Endothelial cell of umbilical vein (primary cell): ENCODE measurements around the gene SHLD3. TPM values are rescaled to one million over a fixed set of nuclear protein-coding genes. Genes with fewer than 3 reads are reported as not detected.

ENCODE experiments used
- BruUV-seq: library from RNA; stranded (reverse); fragments of 400-500 nt; replicated peaks from 2 replicates; lab custom pipeline; 2021; lab: Mats Ljungman, UMichigan
- CTCF ChIA-PET: fragments of 300-600, 350-600 bp; sonication (Branson Sonifier 250); formaldehyde crosslinking; loops from one replicate; lab custom pipeline; 2021; ENCODE audit warnings: antibody characterized with exemption, inconsistent platforms; lab: Charles Lee
- POLR2A ChIA-PET: fragments of 300-600, 350-600 bp; sonication (Branson Sonifier 250); formaldehyde crosslinking; loops from one replicate; lab custom pipeline; 2021; ENCODE audit warnings: antibody characterized with exemption, inconsistent platforms; lab: Charles Lee
- DNase-seq: peaks from one replicate; pipeline ENCODE4 v3.0.0-alpha.2; 2011; ENCODE audit warnings: low read depth, low spot score
- FAIRE-seq: peaks from 2 replicates; lab custom pipeline; 2011; peaks lifted over from hg19 to GRCh38; lab: Jason Lieb, UNC
- H2AFZ ChIP-seq: 2 replicates; pipeline ENCODE4 v1.6.0; 2012; ENCODE audit warnings: low read depth, low read length, control low read depth, inconsistent platforms
- H3K27ac ChIP-seq: 2 replicates; pipeline ENCODE4 v1.5.1; 2011; ENCODE audit warnings: low read depth, mild to moderate bottlenecking, control low read depth, low read length, moderate library complexity; ENCODE audit not compliant: insufficient read depth
- H3K27me3 ChIP-seq, 2 experiments: 2 replicates each; pipeline versions ENCODE4 v1.6.0 to v1.6.1; 2011; ENCODE audit warnings: low read length in 2 of 2, mixed read lengths in 1 of 2; ENCODE audit not compliant: control insufficient read depth in 2 of 2, insufficient read depth in 2 of 2
- H3K36me3 ChIP-seq, 2 experiments: 2 replicates in 1 of 2; 3 replicates in 1 of 2; pipeline ENCODE4 v1.5.1; 2011; ENCODE audit warnings: low read length in 2 of 2, mild to moderate bottlenecking in 1 of 2, moderate library complexity in 1 of 2; ENCODE audit not compliant: control insufficient read depth in 2 of 2, insufficient read depth in 2 of 2; ENCODE audit errors: extremely low read depth in 1 of 2
- H3K4me1 ChIP-seq: 3 replicates; pipeline ENCODE4 v1.5.1; 2011; ENCODE audit warnings: mild to moderate bottlenecking, low read length; ENCODE audit not compliant: control insufficient read depth, insufficient read depth; ENCODE audit errors: extremely low read depth
- H3K4me2 ChIP-seq: 2 replicates; pipeline ENCODE4 v1.6.1; 2011; ENCODE audit warnings: low read length, control low read depth, mixed read lengths; ENCODE audit not compliant: insufficient read depth
- H3K4me3 ChIP-seq, 3 experiments: fragments of 200-600 bp in 1 of 3; sonication (generic), shearing (Covaris generic) in 1 of 3; replicated peaks in 1 of 3; 2 replicates each; pipeline ENCODE4 v1.5.1; 2011 to 2016; ENCODE audit warnings: control low read depth in 3 of 3, low read length in 3 of 3, mild to moderate bottlenecking in 2 of 3, inconsistent platforms in 1 of 3, low read depth in 1 of 3, moderate library complexity in 1 of 3; ENCODE audit not compliant: insufficient read depth in 1 of 3
- H3K79me2 ChIP-seq: 2 replicates; pipeline ENCODE4 v1.6.0; 2012; ENCODE audit warnings: low read length, inconsistent platforms; ENCODE audit not compliant: control insufficient read depth, insufficient read depth
- H3K9ac ChIP-seq: replicated peaks from 2 replicates; pipeline ENCODE3; 2011; ENCODE audit warnings: low read length, control low read depth; ENCODE audit not compliant: insufficient read depth; ENCODE audit errors: extremely low read depth
- H3K9me1 ChIP-seq: replicated peaks from 3 replicates; pipeline ENCODE4 v1.6.0; 2011; ENCODE audit warnings: mild to moderate bottlenecking, low read length; ENCODE audit not compliant: control insufficient read depth, insufficient read depth; ENCODE audit errors: extremely low read depth
- H3K9me3 ChIP-seq: replicated peaks from 2 replicates; pipeline ENCODE4 v1.5.1; 2012; ENCODE audit warnings: low read length, inconsistent platforms; ENCODE audit not compliant: control insufficient read depth, insufficient read depth
- H4K20me1 ChIP-seq: replicated peaks from 2 replicates; pipeline ENCODE3; 2011; ENCODE audit warnings: mild to moderate bottlenecking, low read length; ENCODE audit not compliant: control insufficient read depth, insufficient read depth; ENCODE audit errors: extremely low read depth
- EZH2 ChIP-seq: IDR thresholded peaks from 2 replicates; pipeline ENCODE4 v1.6.1; 2012; ENCODE audit warnings: borderline replicate concordance, low read depth, mild to moderate bottlenecking, moderate library complexity, low read length, inconsistent platforms; ENCODE audit not compliant: severe bottlenecking
- FOS ChIP-seq: IDR thresholded peaks from 2 replicates; pipeline ENCODE4 v1.6.1; 2011; ENCODE audit warnings: mild to moderate bottlenecking, low read length, moderate library complexity, borderline replicate concordance; ENCODE audit not compliant: insufficient read depth
- GATA2 ChIP-seq: IDR thresholded peaks from 2 replicates; pipeline ENCODE4 v1.7.0; 2011; ENCODE audit warnings: low read depth, mild to moderate bottlenecking, moderate library complexity, mixed read lengths, low read length; ENCODE audit not compliant: insufficient read length, insufficient read depth
- JUN ChIP-seq: IDR thresholded peaks from 2 replicates; pipeline ENCODE4 v1.6.1; 2011; ENCODE audit warnings: borderline replicate concordance, low read depth; ENCODE audit not compliant: insufficient read length, insufficient read depth
- MAX ChIP-seq: IDR thresholded peaks from 2 replicates; pipeline ENCODE4 v1.6.1; 2011; ENCODE audit not compliant: insufficient read depth, insufficient read length
- MYC ChIP-seq: IDR thresholded peaks from one replicate; pipeline ENCODE4 v1.6.1; 2011; ENCODE audit warnings: mild to moderate bottlenecking, low read depth, low read length
- POLR2A ChIP-seq: IDR thresholded peaks from 2 replicates; pipeline ENCODE4 v1.6.1; 2012; ENCODE audit warnings: low read depth, mild to moderate bottlenecking, control low read depth, low read length
- POLR2AphosphoS5 ChIP-seq: IDR thresholded peaks from 2 replicates; pipeline ENCODE4 v1.6.1; 2012; ENCODE audit warnings: low read depth, mild to moderate bottlenecking, control low read depth, low read length, moderate library complexity; ENCODE audit not compliant: insufficient read depth
- dilution Hi-C: fragments of 300-500 bp; cut with MboI; formaldehyde crosslinking; loops from one replicate; pipeline ENCODE4 v1.15.0; 2019; ENCODE audit warnings: low sequenced_read_pairs; ENCODE audit not compliant: extremely low pct_ligation_motif_present
- intact Hi-C: fragments of 100-400 bp; cut with micrococcal nuclease; formaldehyde crosslinking; loops from one replicate; pipeline ENCODE4 v1.10.0; 2022
- polyA plus RNA-seq, 4 experiments: library from polyadenylated mRNA; depleted of rRNA in 3 of 4; stranded (reverse) in 3 of 4; unstranded in 1 of 4; fragments of >200 nt; gene quantifications; 2 replicates each; pipeline versions ENCODE4 v1.2.1 to v1.2.3, GENCODE V29; 2011 to 2012; ENCODE audit warnings: missing spikeins in 1 of 4
- total RNA-seq: library from RNA; stranded (reverse); gene quantifications from 2 replicates; pipeline ENCODE4 v1.2.3, GENCODE V29; 2021
- TF ChIP-seq, protein P1 (sequence below), 2 donors: IDR thresholded peaks; 1 replicate in 1 of 2; 2 replicates in 1 of 2; pipeline ENCODE4 v1.5.1; 2011; ENCODE audit warnings: low read length in 2 of 2, mild to moderate bottlenecking in 2 of 2, moderate library complexity in 2 of 2, control low read depth in 1 of 2, inconsistent platforms in 1 of 2, low read depth in 1 of 2; ENCODE audit not compliant: insufficient read depth in 1 of 2; ENCODE audit errors: extremely low read depth in 1 of 2

Gene SHLD3
- total and polyA plus RNA-seq, 2 donors (not counting 3 experiments of a cell fraction or from before 2014, with no cell fraction given) = 1.7 to 3.6 TPM

DNA sequence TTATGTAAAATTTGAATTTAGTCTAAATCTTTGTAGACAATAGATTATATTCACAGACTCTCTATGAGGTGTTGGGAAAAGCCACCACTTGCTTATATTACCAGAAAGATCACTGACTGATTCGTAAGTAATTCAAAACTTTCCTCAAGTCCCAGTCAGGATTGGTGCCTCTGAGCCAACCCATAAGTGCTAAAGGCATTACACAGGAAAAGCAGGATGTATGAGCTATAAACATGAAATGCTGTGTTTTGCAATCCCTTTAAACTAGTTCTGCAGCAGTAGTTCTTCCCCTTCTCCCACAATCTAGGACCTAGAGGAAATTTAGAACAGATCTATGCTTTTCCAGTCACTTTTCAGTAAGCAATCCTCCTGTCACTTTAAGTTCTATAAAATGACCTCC lies 48.0 kb downstream of the SHLD3 start:
- TF ChIP-seq, protein P1, sequence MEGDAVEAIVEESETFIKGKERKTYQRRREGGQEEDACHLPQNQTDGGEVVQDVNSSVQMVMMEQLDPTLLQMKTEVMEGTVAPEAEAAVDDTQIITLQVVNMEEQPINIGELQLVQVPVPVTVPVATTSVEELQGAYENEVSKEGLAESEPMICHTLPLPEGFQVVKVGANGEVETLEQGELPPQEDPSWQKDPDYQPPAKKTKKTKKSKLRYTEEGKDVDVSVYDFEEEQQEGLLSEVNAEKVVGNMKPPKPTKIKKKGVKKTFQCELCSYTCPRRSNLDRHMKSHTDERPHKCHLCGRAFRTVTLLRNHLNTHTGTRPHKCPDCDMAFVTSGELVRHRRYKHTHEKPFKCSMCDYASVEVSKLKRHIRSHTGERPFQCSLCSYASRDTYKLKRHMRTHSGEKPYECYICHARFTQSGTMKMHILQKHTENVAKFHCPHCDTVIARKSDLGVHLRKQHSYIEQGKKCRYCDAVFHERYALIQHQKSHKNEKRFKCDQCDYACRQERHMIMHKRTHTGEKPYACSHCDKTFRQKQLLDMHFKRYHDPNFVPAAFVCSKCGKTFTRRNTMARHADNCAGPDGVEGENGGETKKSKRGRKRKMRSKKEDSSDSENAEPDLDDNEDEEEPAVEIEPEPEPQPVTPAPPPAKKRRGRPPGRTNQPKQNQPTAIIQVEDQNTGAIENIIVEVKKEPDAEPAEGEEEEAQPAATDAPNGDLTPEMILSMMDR (IDR thresholded peaks at IDR 0.05; ENCODE audit: extremely low read depth in 1 of 2, insufficient read depth in 1 of 2, low read depth in 1 of 2, low read length in 2 of 2) = no peak
- no peak for TF ChIP-seq POLR2A
- no peak for TF ChIP-seq MYC
- TF ChIP-seq GATA2 = no peak
- TF ChIP-seq POLR2AphosphoS5 = no peak
- no peak for TF ChIP-seq JUN
- TF ChIP-seq MAX = no peak
- TF ChIP-seq FOS = no peak
- no peak for TF ChIP-seq EZH2
- dilution Hi-C loops (no loop called here), intact Hi-C loops (no loop called here)
- Histone ChIP-seq H3K9me3 (no peaks in the 10 kb centered on the region), H3K27me3 (no peaks in the 10 kb centered on the region), H3K9me1 (no peaks in the 10 kb centered on the region), H3K27ac (no peak overlapping the region), H3K9ac (no peak overlapping the region), H2AFZ (no peak overlapping the region), H3K4me2 (no peak overlapping the region), H3K79me2 (no peaks in the 10 kb centered on the region), H3K36me3 (no peaks in the 10 kb centered on the region), H3K4me3 (no peak overlapping the region), H3K4me1 (no peaks in the 10 kb centered on the region), H4K20me1 (no peaks in the 10 kb centered on the region)
- BruUV-seq = no TSS peak
- POLR2A ChIA-PET = no interaction called here
- CTCF ChIA-PET = interaction anchor here (1.0 to 1.4 kb wide), 4 partner anchors 9 to 15 kb away, joined by 3 to 4 read pairs (median 4); no protein-coding TSS in a partner anchor
- FAIRE-seq = no peak
- DNase-seq = no peak
